Fibroblast of mammary gland (primary cell): ENCODE results near the gene MCM7.
A peak's percentile ranks its signal among the peaks of the same experiment; 100 is the strongest.

Experiments
- DNase-seq: peaks from one replicate; pipeline ENCODE4 v3.0.0-alpha.2; 2010; ENCODE audit warnings: low read depth
- H3K4me3 ChIP-seq: 2 replicates; pipeline ENCODE4 v1.5.1; 2011; ENCODE audit warnings: low read depth, mild to moderate bottlenecking, low read length, moderate library complexity; ENCODE audit not compliant: control insufficient read depth
- TF ChIP-seq, protein P1 (sequence below): conservative IDR thresholded peaks from 2 replicates; pipeline ENCODE4 v1.5.1; 2011; ENCODE audit warnings: low read depth, low read length, inconsistent platforms; ENCODE audit not compliant: control insufficient read depth, insufficient read depth

The MCM7 gene

DNA sequence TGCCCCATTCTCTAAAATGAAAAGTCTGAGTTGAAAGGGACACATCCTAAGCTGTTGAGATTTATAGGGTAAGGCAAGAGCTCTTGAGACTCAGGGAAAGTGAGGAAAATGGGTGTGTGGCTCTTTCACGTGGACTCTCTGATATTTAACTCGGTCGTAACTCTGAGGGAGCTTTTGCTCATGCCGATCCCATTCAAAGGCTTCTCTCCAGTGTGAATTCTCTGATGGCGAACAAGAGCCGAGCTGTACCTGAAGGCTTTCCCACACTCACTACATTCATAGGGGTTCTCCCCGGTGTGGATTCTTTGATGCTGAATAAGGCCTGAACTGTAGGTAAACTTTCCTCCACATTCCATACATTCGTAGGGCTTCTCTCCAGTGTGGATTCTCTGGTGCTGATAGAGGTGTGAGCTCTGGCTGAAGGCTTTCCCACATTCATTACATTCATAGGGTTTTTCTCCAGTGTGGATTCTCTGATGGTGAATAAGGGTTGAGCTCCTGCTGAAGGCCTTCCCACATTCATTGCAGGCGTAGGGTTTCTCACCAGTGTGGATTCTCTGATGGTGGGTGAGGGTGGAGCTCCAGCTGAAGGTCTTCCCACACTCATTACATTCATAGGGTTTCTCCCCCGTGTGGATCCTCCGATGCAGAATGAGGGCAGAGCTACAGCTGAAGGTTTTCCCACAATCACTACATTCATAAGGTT is 30.0 kb downstream of the MCM7 start:
- H3K4me3 ChIP-seq: no peak overlapping the region
- TF ChIP-seq, protein P1, sequence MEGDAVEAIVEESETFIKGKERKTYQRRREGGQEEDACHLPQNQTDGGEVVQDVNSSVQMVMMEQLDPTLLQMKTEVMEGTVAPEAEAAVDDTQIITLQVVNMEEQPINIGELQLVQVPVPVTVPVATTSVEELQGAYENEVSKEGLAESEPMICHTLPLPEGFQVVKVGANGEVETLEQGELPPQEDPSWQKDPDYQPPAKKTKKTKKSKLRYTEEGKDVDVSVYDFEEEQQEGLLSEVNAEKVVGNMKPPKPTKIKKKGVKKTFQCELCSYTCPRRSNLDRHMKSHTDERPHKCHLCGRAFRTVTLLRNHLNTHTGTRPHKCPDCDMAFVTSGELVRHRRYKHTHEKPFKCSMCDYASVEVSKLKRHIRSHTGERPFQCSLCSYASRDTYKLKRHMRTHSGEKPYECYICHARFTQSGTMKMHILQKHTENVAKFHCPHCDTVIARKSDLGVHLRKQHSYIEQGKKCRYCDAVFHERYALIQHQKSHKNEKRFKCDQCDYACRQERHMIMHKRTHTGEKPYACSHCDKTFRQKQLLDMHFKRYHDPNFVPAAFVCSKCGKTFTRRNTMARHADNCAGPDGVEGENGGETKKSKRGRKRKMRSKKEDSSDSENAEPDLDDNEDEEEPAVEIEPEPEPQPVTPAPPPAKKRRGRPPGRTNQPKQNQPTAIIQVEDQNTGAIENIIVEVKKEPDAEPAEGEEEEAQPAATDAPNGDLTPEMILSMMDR: no peak
- DNase-seq: no peak

DNA sequence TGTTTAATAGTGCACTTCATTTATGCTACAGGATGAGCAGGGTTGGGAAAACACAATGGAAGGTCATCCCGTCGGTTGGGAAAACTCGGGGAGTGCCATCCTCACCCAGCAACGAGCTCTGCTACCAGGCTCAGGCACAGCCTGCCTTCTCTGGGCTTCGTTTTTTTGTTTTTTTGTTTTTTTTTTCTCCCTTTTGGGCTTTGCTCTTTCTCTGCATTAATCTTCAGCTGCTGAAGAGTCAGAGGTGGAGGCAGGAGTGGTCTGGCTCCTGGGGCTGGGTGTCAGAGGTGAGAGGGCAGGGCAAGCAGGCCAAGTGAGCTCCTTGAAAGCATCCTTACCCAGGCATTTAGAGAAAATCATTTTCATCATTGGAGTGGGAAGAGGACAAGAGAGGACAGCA is 31.2 kb downstream of the MCM7 start:
- TF ChIP-seq, protein P1: no peak
- no peak for DNase-seq
- H3K4me3 ChIP-seq: no peak overlapping the region

DNA sequence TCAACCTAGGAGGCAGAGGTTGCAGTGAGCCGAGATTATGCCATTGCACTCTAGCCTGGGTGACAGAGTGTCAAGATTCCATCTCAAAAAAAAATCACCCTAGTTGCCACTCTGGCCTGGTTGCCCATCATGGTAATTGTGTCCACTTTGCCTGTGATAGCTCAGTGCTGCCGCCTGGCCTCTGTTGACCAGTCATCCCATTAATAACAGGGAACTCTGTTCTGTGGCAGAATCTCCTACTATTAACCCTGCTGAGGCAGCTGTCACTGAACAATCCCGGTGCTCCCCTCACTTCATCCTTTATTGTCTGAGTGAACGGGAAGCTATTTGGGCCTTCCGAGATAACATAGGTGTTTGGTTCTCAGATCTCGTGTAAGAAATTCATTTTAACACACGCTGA is 34.2 kb downstream of the MCM7 start:
- TF ChIP-seq, protein P1: no peak
- no peak overlapping the region for H3K4me3 ChIP-seq
- DNase-seq: no peak

DNA sequence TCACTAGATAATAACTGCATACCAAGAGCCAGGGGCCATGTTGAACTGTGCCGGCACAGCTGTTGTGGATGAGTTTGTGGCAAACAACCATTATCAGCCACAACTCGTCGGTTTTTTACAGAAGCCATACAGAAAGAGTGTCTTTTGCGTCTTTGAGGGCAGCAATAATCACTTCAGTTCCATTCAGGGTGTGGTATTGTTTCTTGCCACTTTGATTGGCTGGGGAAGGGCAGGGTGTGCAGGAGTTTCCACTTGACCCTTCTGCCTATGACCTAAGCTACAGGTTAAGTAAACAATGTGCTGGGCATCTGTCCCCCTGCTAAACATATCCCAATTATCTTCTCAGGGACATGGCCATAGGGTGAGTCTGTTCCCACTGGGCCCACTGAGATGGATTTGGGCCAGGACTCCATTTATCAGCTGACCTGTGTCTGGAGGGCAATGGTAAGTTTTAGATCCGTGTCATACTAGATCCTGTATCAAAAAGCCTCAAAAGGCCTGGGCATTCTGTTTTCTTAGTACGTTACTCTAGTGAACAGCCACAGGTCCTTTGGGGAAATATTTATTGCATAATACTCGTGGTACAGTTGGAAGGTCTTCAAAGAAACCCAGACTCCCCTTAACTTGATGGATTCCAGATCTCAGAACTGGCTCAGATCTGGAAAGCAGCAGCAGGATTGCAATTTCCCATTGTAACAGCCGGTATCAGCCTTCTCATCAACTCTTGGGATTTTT is 35.6 kb downstream of the MCM7 start:
- TF ChIP-seq, protein P1: no peak
- no peak overlapping the region for H3K4me3 ChIP-seq
- peak; percentile 95 for DNase-seq

DNA sequence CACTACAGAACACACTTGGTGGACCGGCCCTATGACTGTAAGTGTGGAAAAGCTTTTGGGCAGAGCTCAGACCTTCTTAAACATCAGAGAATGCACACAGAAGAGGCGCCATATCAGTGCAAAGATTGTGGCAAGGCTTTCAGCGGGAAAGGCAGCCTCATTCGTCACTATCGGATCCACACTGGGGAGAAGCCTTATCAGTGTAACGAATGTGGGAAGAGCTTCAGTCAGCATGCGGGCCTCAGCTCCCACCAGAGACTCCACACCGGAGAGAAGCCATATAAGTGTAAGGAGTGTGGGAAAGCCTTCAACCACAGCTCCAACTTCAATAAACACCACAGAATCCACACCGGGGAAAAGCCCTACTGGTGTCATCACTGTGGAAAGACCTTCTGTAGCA is 37.0 kb downstream of the MCM7 start:
- H3K4me3 ChIP-seq: no peak overlapping the region
- TF ChIP-seq, protein P1: no peak

DNA sequence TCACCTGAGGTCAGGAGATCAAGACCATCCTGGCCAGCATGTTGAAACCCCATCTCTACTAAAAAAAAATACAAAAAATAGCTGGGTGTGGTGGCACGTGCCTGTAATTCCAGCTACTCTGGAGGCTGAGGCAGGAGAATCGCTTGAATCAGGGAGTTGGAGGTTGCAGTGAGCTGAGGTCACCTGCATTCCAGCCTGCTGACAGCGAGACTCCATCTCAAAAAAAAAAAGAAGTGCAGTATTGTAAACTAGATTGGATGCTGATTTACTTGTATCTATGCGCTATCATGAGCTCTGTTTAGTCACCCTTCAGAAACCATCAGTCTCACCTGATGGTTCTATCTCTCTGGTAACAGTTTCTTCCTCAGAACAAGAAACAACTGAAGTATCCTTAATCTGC is 37.8 kb downstream of the MCM7 start:
- H3K4me3 ChIP-seq: no peak overlapping the region
- DNase-seq: no peak
- TF ChIP-seq, protein P1: no peak

More for the DNA sequence above, 37.0 kb downstream of the MCM7 start:
- no peak for DNase-seq
